ENCODE measurements around the gene DNAJB8. TPM values are rescaled to one million over a fixed set of nuclear protein-coding genes. Genes with fewer than 3 reads are reported as not detected.

The DNAJB8 gene
- total and polyA plus RNA-seq, 9 of the 15 experiments (the other 6 are each of a cell fraction or from before 2014, with no cell fraction given): not detected

- TF ChIP-seq POLR2A (conservative IDR thresholded peaks at IDR 0.05): 0 out of 2 replicates have a peak, but pooled peaks have one; percentile 35
Observed at GRCh38 chr3:128485282-128486204, 18.9 kb upstream of the DNAJB8 start (continued).

DNA sequence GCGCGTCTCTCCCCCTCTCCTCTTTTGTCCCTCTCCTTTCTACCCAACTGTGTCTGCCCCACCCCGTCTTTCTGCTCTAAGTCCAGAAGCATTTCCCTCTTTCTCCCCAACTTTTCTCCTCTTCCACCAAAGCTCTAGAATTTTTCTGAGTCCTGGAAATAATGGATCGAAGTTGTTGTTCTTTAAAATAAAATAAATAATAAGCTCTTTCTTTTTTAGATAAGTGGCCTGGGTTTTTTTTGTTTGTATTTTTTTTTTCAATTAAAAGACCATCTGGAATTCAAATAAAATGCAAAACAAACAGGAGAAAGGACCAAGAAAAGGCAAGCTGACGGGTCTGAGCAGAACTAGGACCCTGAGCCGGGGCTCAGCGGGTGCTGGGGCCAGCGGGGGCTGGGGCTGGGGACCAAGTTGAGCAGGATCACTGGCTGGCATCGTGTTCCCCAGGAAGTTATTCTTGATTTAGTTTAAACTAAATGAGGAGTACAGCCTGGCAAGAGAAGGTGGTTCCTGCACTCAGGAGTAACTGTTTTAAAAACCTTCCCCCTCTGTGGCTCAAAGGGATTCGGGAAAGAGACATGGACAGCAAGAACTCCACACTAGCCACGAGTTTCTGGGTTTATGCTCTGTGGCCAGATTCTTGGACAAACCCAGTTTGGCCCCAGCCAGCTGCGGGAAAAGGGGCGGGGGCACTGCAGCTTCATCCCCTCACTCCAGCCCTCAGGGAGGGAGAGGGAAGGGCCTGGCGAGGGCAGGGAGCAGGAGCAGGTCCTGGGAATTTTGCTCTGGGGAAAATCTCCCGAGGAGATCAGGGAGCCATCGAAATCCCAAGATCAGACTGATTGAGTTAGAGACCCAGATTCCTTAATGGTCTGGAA lies 18.0 kb upstream of the DNAJB8 start:
- in situ Hi-C loops (cut with MboI) (no loop called here), intact Hi-C loops (cut with micrococcal nuclease) (loop anchor here (5.0 kb wide), 1 partner anchor 63 kb away; no protein-coding TSS in a partner anchor)
- Histone ChIP-seq H3K9me3 (replicated peaks; ENCODE audit: control insufficient read depth, insufficient read depth, low read depth, low read length) (no peaks in the 10 kb centered on the region), H3K27me3 (ENCODE audit: control insufficient read depth in 2 of 2, insufficient read depth in 2 of 2, low read length in 2 of 2) (no peaks in the 10 kb centered on the region), H3K79me2 (ENCODE audit: control insufficient read depth, insufficient read depth, low read length) (peaks cover 96% of the 10 kb centered on the region), H3K4me1 (replicated peaks in 1 of 2; ENCODE audit: control insufficient read depth in 2 of 2, insufficient read depth in 2 of 2, low read length in 2 of 2) (peaks cover 17 to 76% of the 10 kb centered on the region in 2 experiments; a peak in 3 of 5 replicates), H3K4me2 (ENCODE audit: insufficient read depth, low read length) (peak overlapping the region; percentile 92), H3K9me1 (ENCODE audit: control insufficient read depth, insufficient read depth, low read length) (no peaks in the 10 kb centered on the region), H3K4me3 (peak overlapping the region; percentile 98), H3K9ac (ENCODE audit: insufficient read depth in 1 of 2, low read depth in 2 of 2, low read length in 2 of 2) (peak overlapping the region; percentile 98), H2AFZ (ENCODE audit: low read depth, low read length) (no peak overlapping the region), H3K36me3 (ENCODE audit: control insufficient read depth, insufficient read depth, low read length) (peaks cover 80% of the 10 kb centered on the region), H3K27ac (ENCODE audit: extremely low read depth, low read depth, low read length) (peak overlapping the region; percentile 98), H4K20me1 (replicated peaks; ENCODE audit: control insufficient read depth, insufficient read depth, low read length) (peaks cover 30% of the 10 kb centered on the region)
- FAIRE-seq: peak; percentile 26
- under 1% methylated on average over 13 of the region's 16 CpGs for WGBS (ENCODE audit: insufficient coverage, low coverage, missing lambda C conversion rate)
- BruUV-seq (replicated peaks): no TSS peak
- ChIA-PET CTCF (ENCODE audit: low intra/inter-chr PET ratio) (no interaction called here), POLR2A (interaction anchor here (0.6 to 2.8 kb wide), 7 partner anchors 11 to 315 kb away, joined by 3 to 17 read pairs (median 4); no protein-coding TSS in a partner anchor)
- no peak for ATAC-seq
- DNase-seq (ENCODE audit: extremely low read depth in 1 of 4, low spot score in 3 of 4): peak in 1 of 4 experiments; percentile 30
- TF ChIP-seq SIN3A (IDR thresholded peaks at IDR 0.05; ENCODE audit: borderline replicate concordance in 2 of 2, control insufficient read depth in 1 of 2, low read depth in 2 of 2, low read length in 2 of 2) (0 out of 4 replicates have a peak, but pooled peaks of 1 of the 2 experiments have one; percentile 48), ELF4 (CRISPR knock-in tag; IDR thresholded peaks at IDR 0.05) (0 out of 2 replicates have a peak, but pooled peaks have one; percentile 2), REST (IDR thresholded peaks at IDR 0.05; ENCODE audit: borderline replicate concordance) (no peak), REST (CRISPR knock-in tag; IDR thresholded peaks at IDR 0.05; ENCODE audit: low read depth) (no peak), MYNN (IDR thresholded peaks at IDR 0.05) (0 out of 2 replicates have a peak, but pooled peaks have one; percentile 5), MYNN (CRISPR knock-in tag; IDR thresholded peaks at IDR 0.05) (no peak)
- TF ChIP-seq, protein P1, sequence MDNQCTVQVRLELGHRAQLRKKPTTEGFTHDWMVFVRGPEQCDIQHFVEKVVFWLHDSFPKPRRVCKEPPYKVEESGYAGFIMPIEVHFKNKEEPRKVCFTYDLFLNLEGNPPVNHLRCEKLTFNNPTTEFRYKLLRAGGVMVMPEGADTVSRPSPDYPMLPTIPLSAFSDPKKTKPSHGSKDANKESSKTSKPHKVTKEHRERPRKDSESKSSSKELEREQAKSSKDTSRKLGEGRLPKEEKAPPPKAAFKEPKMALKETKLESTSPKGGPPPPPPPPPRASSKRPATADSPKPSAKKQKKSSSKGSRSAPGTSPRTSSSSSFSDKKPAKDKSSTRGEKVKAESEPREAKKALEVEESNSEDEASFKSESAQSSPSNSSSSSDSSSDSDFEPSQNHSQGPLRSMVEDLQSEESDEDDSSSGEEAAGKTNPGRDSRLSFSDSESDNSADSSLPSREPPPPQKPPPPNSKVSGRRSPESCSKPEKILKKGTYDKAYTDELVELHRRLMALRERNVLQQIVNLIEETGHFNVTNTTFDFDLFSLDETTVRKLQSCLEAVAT (IDR thresholded peaks at IDR 0.05): peak in 1 of 2 experiments; percentile 40; a peak in 1 of 4 replicates

Measured in K562 (cell line).